C1 segment of cervical spinal cord (tissue), 14 donors: ENCODE data around the gene MPZL2.
"Not testable (repeated sequence)": the region's sequence is repeated elsewhere in the genome, so short reads cannot be mapped to it uniquely, and the experiment has no call there.

ENCODE experiments used
- DNase-seq, 14 donors: peaks; one replicate each; lab custom pipeline; 2025; lab: John Stamatoyannopoulos, UW

MPZL2 gene

GRCh38 chr11:118263695-118264568, at the start of gene MPZL2:
MPZL2 (minus strand) TSS chr11:118264297; CDS start chr11:118264153, 144 bp downstream.
- no peak for DNase-seq

GRCh38 chr11:118313242-118313641, 49.1 kb upstream of the MPZL2 start:
- DNase-seq = no peak

- DNase-seq = no peak
These were observed 48.2 kb upstream of the MPZL2 start for GRCh38 chr11:118312328-118312727.

GRCh38 chr11:118311518-118311917, 47.4 kb upstream of the MPZL2 start:
- no peak for DNase-seq

- no peak for DNase-seq
These were observed 46.8 kb upstream of the MPZL2 start for GRCh38 chr11:118310781-118311485.

GRCh38 chr11:118310271-118310670, 46.2 kb upstream of the MPZL2 start:
- DNase-seq = no peak

- DNase-seq = not testable (repeated sequence)
These were observed 45.0 kb upstream of the MPZL2 start for GRCh38 chr11:118308995-118309528.

GRCh38 chr11:118306556-118306955, 42.5 kb upstream of the MPZL2 start:
- no peak for DNase-seq

GRCh38 chr11:118305726-118306125, 41.6 kb upstream of the MPZL2 start:
- DNase-seq = no peak

GRCh38 chr11:118304568-118305248, 40.6 kb upstream of the MPZL2 start, which contains the start of gene CD3E:
CD3E (plus strand) TSS chr11:118304730; CDS start chr11:118304953, 223 bp downstream.
- DNase-seq = no peak

GRCh38 chr11:118304227-118304567, 40.1 kb upstream of the MPZL2 start:
- no peak for DNase-seq

- DNase-seq = no peak
These were observed 37.6 kb upstream of the MPZL2 start for GRCh38 chr11:118301600-118302195.

- no peak for DNase-seq
These were observed 31.8 kb upstream of the MPZL2 start for GRCh38 chr11:118295815-118296454.

GRCh38 chr11:118295199-118295598, 31.1 kb upstream of the MPZL2 start:
- no peak for DNase-seq

GRCh38 chr11:118294053-118294452, 30.0 kb upstream of the MPZL2 start:
- no peak for DNase-seq

- no peak for DNase-seq
These were observed 27.5 kb upstream of the MPZL2 start for GRCh38 chr11:118291477-118292135.

GRCh38 chr11:118290923-118291322, 26.8 kb upstream of the MPZL2 start:
- no peak for DNase-seq

GRCh38 chr11:118289401-118289800, 25.3 kb upstream of the MPZL2 start:
- DNase-seq = no peak

- no peak for DNase-seq
These were observed 22.9 kb upstream of the MPZL2 start for GRCh38 chr11:118287006-118287405.

- DNase-seq = no peak
These were observed 22.4 kb upstream of the MPZL2 start for GRCh38 chr11:118286545-118286944.
